Measurements from ENCODE around the gene VWA7.

- no peak for TF ChIP-seq CTCF (IDR thresholded peaks at IDR 0.05)
- TF ChIP-seq POLR2A (IDR thresholded peaks at IDR 0.05), result no peak
Observed at GRCh38 chr6:31792761-31793171, 15.6 kb upstream of the VWA7 start.

Data from body of pancreas (tissue), 4 donors.